Measurements from ENCODE around the gene PDGFRB. TPM values are rescaled to one million over a fixed set of nuclear protein-coding genes. Genes with fewer than 3 reads are reported as not detected.
A peak's percentile ranks its signal among the peaks of the same experiment; 100 is the strongest.

Gene PDGFRB
- total RNA-seq, 1 donor from 2014 or later, result 341 TPM

DNA sequence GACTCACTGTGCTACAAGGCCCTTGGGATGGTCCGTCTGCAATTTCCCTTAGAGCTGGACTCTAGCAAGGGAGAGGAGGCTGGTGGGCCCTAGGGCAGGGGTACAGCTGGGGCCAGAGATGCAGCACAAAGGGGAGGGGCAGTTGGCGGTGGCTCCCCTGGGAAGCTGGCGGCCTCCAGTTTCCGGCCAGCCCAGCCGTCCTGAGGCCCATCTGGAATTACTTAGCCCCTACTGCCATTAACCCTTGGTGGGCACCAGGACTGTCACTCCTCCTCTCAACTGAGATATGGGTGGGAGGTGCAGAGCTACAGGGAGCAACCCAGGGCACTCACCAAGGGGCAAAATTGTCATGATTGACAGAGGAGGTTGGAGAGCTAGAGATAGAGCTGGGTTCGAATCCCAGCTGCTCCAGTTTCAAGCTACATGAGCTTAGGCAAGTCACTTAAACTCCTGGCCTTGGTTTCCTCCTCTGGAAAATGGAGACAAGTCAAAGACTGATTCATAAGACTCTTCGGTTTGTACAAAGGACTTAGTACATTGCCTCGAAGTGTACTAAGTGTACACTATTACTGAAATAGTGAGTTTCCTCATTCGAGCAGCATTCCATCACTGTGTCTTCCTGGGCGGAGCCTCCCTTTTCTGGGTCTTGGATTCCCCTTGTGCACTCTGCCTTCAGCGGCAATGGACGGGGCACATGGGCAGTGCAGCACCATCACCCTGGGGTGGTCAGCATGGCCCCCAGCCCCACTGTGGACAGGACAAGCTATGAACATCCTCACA is 2.7 kb upstream of the PDGFRB start:
- intact Hi-C loops (cut with DNase I), result loop anchor here (10.0 kb wide), 1 partner anchor 626 kb away; no protein-coding TSS in a partner anchor
- Histone ChIP-seq H3K27me3 (no peaks in the 10 kb centered on the region), H3K4me3 (no peak overlapping the region), H3K36me3 (no peaks in the 10 kb centered on the region), H3K9me3 (no peaks in the 10 kb centered on the region), H3K4me1 (peaks cover 28 to 52% of the 10 kb centered on the region in 2 donors), H3K27ac (peak overlapping the region; percentile 98 to 99)
- DNase-seq (ENCODE audit: low spot score in 2 of 2), result peak in 1 of 2 donors; percentile 64
- TF ChIP-seq CTCF (IDR thresholded peaks at IDR 0.05), result no peak

DNA sequence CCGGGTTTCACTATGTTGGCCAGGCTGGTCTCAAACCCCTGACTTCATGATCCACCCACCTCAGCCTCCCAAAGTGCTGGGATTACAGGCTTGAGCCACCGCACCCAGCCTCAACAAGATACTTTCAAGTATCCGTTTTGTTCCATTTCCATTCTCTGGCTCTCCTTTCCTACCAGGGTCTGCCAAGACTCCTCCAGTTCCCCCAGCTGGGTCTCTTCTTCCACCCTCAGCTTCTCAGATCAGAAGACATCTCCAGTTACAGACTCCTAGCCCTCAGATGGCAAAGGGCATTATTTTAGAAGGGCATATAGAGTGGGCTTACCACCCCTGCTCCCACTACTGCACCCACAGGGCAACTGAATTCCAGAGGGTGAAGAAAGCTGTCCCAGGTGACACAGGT is 1.5 kb upstream of the PDGFRB start:
- peaks cover 34 to 56% of the 10 kb centered on the region in 2 donors for H3K4me1 ChIP-seq
- H3K27me3 ChIP-seq, result no peaks in the 10 kb centered on the region
- no peak overlapping the region for H3K4me3 ChIP-seq
- no peak for DNase-seq (ENCODE audit: low spot score in 2 of 2)
- intact Hi-C loops (cut with DNase I), result loop anchor here (10.0 kb wide), 1 partner anchor 628 kb away; no protein-coding TSS in a partner anchor
- TF ChIP-seq CTCF (IDR thresholded peaks at IDR 0.05), result no peak
- H3K27ac ChIP-seq, result peak overlapping the region; percentile 98 to 99
- no peaks in the 10 kb centered on the region for H3K9me3 ChIP-seq
- H3K36me3 ChIP-seq, result peaks cover 3 to 8% of the 10 kb centered on the region in 2 donors

- Histone ChIP-seq H3K9me3 (no peaks in the 10 kb centered on the region), H3K27ac (peak overlapping the region; percentile 98 to 99), H3K27me3 (no peaks in the 10 kb centered on the region), H3K36me3 (peaks cover 3 to 8% of the 10 kb centered on the region in 2 donors), H3K4me3 (peak overlapping the region in 1 of 2 donors; percentile 90), H3K4me1 (peaks cover 34 to 55% of the 10 kb centered on the region in 2 donors)
- DNase-seq (ENCODE audit: low spot score in 2 of 2), result no peak
- TF ChIP-seq CTCF (IDR thresholded peaks at IDR 0.05), result no peak
- intact Hi-C loops (cut with DNase I), result loop anchor here (10.0 kb wide), 1 partner anchor 628 kb away; no protein-coding TSS in a partner anchor
Measured at GRCh38 chr5:150156540-150156939, 895 bp upstream of the PDGFRB start.

- intact Hi-C loops (cut with DNase I), result loop anchor here (10.0 kb wide), 1 partner anchor 629 kb away; no protein-coding TSS in a partner anchor
- H3K27me3 ChIP-seq, result no peaks in the 10 kb centered on the region
- peaks cover 34 to 56% of the 10 kb centered on the region in 2 donors for H3K4me1 ChIP-seq
- TF ChIP-seq CTCF (IDR thresholded peaks at IDR 0.05), result no peak
- H3K9me3 ChIP-seq, result no peaks in the 10 kb centered on the region
- H3K36me3 ChIP-seq, result peaks cover 3 to 12% of the 10 kb centered on the region in 2 donors
- peak overlapping the region; percentile 98 to 99 for H3K27ac ChIP-seq
- H3K4me3 ChIP-seq, result peak overlapping the region; percentile 57 to 90
- DNase-seq (ENCODE audit: low spot score in 2 of 2), result no peak
Measured at GRCh38 chr5:150156027-150156368, 353 bp upstream of the PDGFRB start.

DNA sequence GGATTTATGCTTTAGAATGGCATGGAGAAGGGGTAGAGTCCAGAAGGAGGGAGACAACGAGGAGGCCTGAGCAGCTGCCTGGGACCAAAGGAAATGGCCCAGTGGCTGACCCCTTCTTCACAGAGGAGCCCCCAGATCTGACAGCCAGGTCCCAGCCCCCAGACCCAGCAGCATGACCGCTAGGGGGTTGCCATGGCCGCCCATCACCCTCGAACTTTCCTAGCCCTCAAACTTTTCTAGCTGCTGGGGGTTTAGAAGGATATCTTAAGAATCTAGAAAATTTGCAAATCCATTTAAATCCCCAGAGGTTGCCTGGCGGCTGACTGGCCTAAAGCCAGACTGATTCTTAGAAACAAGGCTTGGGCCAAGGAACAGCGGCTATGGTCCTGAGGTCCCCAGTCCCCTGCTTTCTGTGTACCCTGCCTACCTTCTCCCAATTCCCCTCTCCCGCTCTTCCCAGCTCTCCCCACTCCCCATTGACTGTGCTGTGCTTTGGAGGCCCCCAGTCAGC is 972 bp downstream of the PDGFRB start:
- H3K27me3 ChIP-seq, result no peaks in the 10 kb centered on the region
- intact Hi-C loops (cut with DNase I), result loop anchor here (2.0 to 10.0 kb wide), 2 partner anchors 16 to 630 kb away; no protein-coding TSS in a partner anchor

More for the DNA sequence above, 972 bp downstream of the PDGFRB start:
- DNase-seq (ENCODE audit: low spot score in 2 of 2), result no peak
- no peak for TF ChIP-seq CTCF (IDR thresholded peaks at IDR 0.05)
- H3K27ac ChIP-seq, result peak overlapping the region; percentile 98 to 99
- H3K36me3 ChIP-seq, result peaks cover 3 to 20% of the 10 kb centered on the region in 2 donors
- H3K4me1 ChIP-seq, result peaks cover 44 to 60% of the 10 kb centered on the region in 2 donors
- H3K9me3 ChIP-seq, result no peaks in the 10 kb centered on the region
- H3K4me3 ChIP-seq, result peak overlapping the region; percentile 57 to 90

Measured in ascending aorta (tissue), 2 donors.